Glomerular visceral epithelial cell (primary cell): ENCODE data around the gene SVIP.

Experiments used
- DNase-seq: peaks from one replicate; pipeline ENCODE4 v3.0.0-alpha.2; 2016; ENCODE audit errors: extremely low spot score

The SVIP gene

DNA sequence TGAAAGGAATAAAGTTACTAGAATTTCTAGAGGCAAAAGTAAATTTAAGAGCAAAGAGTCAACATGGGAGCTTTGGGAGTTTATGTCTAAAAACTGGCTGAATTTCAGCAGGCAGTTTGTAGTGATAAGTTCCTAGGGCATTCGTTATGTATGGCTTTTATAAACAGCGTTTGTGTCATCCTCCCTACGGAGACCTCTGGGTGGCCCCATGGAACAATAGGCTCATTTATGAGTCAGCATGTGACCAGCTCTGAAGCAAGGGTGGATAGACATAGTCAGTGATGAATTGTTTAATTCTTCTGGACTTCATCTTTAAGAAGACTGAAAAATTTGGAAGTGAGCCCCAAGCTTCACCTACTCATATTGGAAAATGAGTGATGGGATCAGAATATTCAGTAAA is 37.1 kb downstream of the SVIP start:
- no peak for DNase-seq

DNA sequence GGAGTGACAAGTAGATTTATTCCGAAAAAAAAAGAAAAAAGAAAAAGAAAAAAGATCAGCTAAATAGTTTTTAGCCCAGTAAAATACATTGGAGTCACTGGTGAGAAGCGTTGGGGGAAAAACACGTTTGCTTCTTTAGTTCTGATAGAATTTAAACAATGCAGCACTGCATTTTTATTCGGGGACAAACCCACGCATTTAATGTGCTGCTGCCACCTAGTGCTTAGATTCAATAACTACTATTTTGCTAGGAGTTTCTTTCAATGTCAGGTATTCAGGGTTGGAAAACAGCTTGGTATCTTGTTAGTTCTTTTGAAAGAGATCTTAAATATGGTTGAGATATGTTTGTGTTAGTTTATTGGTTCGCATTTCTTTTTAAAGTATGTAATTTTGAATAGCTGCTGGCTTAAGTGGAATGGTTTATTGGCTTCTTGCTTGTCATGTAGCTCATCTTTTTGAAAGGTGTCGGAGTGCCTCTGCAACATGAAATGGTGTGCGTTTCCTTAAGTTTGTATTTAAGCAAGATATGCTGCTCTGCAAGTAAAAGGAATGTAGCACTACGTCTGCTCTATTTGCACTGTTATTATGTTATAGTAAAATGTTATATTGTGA is 41.9 kb downstream of the SVIP start:
- peak; percentile 22 for DNase-seq

DNA sequence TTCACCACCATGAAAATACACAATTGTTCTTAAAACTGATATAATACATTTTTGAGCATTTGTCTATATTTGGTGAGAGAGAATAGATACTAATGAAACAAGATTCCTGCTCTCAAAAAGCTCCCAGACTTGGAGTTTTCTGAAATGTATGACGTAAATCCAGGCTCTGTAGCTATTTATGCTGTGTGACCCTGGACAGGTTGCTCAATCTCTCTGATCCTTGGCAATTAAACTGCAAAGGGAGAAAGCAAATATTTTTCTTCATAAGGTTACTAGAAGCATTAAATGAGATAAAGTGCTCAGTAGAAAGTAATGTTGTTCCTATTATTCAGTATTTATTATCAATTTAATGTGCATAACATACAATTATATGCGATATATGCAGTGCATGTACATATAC is 42.5 kb downstream of the SVIP start:
- DNase-seq: no peak

DNA sequence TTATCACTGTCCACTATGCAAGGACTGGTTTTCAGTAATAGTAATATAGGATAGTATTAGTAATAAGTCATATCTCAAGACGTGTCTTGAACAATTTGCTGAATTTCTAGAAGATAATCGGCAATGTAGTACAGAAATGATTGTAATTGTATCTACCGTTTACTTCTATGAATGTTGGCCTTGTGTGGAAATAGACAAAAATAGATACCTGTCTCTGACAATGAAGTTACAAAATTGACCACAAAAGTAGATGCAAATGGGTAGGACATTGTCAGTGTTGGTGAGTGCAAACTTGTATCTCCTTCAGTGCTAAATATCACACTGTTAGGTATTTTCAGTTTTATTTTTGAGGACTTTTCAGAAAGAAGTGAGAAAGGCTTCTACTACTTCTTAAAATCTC is 43.1 kb downstream of the SVIP start:
- DNase-seq: no peak

DNA sequence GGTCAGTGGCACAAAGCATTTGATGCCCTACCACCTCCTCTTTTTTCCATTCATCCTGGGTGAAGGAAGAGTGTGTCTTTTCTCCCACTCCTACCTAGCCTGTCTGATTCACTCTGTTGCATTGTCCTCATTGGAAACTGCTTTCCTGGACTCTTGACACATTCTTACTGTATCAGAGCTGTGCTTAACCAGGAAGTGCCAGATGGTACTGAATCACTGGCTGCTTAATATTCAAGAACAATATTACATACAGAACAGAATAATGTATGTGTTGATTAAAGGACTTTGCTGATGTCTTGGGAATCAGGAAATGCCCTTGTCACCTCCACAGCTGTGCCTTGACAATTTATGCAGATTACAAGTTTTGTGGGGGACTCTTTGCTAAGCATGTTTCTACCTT is 44.4 kb downstream of the SVIP start:
- no peak for DNase-seq

DNA sequence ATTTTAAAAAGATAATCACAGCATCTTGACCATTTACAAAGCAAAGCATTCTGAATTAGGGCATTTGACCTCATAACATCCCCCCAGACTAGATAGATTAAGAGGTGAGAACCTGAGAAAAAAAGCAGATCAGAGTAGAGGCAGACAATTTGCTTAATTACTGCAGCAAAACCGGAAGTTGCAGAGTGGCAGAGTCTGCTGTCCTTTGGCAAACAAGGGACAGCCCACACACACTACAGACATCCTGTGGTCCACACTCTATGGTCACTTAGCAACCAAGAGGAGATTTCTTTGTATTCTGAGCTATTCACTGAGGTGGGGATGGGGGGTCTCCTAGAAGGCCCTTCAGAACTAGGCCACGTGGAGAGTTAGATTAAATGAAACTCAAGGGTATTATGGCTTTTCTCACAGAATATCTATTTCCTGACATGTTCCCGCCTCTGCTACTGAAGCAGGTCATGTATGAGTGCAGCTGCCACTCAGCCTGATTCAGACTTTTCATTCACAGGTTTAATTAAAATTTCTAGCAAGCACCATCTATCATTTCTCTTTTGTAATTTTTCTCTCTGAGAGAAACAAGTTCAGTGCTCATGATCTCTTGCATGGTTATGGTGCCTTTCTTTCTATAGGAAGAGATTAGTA is 48.5 kb downstream of the SVIP start:
- DNase-seq: no peak

DNA sequence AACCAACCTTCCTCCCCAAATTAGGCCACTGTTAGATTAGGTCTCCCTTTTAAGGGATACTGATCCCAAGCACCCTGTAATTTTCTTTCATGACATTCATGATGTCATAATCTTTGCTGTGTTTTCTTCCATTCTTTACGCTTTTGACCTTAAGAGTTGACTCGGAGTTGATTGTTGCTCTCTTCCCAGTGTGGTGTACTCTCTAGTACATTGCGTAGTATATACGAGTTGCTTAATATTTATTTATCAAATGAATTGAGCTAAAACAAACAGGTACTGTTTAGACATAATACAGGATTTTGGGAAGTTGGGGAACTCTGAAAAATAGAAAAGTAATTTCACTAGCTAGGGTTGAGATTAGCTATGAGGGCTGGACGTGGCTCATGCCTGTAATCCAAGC is 49.8 kb downstream of the SVIP start:
- no peak for DNase-seq

DNA sequence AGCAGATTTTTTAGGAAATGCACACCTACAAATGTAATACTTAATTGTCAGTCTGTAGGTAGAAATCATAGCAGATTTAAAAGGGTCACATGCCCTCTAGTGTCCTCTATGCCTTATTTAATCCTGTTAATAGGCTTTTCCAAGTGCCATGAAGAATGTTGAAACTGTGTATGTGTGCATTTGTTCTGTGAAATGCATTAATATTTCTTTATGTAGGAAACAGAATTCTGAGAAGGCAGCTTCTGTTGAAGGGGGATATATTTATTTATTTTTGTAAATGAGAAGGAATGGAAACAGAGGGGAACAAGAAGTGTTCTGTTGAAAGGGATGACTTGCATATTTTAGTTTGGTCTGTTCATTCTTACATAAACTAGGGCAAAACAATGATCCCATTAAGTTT is 51.0 kb downstream of the SVIP start:
- no peak for DNase-seq

DNA sequence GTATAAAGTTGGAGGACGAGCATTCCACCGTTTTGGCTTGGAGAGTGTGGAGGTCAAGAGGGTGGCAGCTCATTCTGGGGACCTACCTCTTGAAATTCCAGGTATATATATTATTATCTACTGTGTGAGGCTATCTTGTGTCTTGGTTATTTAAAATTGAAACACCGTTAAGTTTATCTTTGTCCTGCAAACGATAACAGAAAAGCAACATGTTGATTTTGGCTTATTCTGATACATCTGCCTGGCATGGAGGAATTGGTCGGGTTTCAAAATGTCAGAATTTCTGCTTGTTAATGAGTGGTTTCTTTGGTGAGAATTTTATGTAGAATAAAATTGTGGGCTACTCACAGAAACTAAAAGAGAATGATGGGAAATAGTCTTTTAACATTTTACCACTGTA is 54.4 kb downstream of the SVIP start:
- no peak for DNase-seq

DNA sequence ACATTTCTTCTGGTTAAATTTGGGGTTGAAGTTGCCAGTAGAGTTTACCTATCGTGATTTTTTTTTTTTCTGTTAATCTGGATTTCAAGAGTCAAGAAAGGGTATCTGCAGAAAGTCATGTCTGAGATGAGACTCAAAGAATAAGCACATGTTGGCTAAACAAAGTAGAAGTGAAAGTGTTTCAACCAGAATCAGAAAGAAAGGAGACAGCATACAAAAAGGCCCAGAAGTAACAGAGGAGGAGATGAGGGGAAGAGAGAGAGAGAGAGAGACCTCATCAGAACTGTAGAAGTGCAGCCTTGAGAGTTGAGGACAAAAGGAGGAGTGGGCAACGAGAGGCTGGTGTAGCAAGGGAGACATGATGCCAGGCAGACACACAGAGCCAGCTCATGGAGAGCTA is 54.9 kb downstream of the SVIP start:
- no peak for DNase-seq

DNA sequence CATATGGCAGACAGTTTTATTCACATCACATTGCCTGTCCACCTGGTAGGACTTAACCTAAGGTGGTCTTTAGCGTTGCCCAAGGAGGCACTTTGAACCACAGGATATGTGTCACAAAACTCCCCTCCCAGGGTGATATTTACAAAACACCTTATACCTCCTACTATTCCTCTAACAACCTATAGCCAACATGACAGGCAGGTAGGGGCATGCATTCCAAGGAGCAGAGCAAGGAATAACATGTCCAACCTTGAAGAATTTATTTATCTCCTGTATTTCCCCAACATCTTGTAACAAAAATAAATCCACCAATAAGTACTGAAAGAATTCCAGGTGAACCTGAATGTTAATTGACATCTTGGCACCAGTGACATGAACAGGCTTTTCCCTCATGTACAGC is 60.5 kb downstream of the SVIP start:
- DNase-seq: no peak
